GM12874 (cell line): ENCODE results near the gene PERCC1.

Experiments used
- CTCF ChIP-seq: IDR thresholded peaks from 2 replicates; pipeline ENCODE4 v1.5.1; 2011; ENCODE audit warnings: low read depth, mild to moderate bottlenecking, control low read depth, low read length, moderate library complexity; ENCODE audit not compliant: insufficient read depth

The PERCC1 gene

GRCh38 chr16:1450218-1450617 is 19.3 kb downstream of the PERCC1 start:
- no peak for TF ChIP-seq CTCF

DNA sequence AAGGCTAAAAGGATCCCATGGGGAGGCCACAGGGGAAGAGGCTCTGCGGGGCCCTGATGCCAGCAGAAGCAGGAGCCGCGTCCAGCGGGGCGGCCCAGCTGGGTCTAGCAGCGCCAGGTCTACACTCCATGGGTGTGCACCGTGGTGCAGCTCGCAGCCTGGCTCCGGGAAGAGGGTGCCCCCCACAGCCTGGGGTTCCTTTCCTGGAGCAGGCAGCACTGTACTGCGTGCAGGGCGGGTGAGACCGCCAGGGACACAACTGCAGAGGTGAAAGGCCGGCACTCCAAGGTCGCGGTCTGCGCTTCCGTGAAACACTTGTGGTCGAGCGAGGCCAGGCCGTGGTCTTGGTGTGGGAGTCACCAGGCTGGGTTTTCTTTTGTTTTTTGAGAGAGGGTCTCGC is 20.0 kb downstream of the PERCC1 start:
- no peak for TF ChIP-seq CTCF

- no peak for TF ChIP-seq CTCF
Measured at GRCh38 chr16:1451702-1452392, 21.0 kb downstream of the PERCC1 start.

- TF ChIP-seq CTCF = no peak
Measured at GRCh38 chr16:1452530-1452929, 21.7 kb downstream of the PERCC1 start.

DNA sequence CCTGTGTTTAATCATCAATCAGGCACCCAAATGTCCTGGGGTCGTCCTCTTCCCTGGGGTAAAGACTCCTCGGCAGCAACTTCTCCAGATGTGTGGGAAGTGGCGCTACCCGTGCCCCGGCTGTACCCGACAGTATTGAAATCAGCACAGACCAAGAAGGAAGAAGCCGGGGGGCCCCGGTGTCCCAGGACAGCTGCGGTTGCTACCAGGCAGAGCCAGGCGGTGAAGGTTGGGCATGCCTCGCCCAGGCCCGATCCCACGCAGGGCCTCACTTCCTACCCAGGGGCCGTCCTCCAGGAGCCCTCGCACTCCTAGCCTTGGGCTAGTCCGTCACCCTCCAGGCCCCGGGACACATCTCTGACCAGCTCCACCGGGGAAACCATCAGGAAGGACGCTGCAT is 22.4 kb downstream of the PERCC1 start:
- no peak for TF ChIP-seq CTCF

DNA sequence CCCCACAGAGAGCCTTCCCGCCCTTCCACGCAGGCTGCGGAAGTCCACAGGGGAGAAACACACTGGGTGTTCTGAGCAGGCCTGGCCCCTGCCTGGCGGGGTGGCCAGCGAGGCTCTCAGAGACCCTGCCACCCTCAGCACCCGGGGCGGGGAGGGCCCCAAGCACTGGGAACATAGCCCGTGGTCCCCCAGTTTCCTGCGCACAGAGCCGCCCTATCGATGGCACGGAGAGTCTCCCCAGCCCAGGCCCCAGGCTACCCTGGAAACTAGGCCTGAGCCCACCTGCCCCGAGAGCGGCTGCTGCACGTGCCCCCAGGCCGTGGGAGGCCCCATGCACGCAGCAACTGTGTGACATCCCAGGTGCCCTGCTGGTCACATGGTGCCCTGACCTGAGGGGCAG is 23.7 kb downstream of the PERCC1 start:
- TF ChIP-seq CTCF = no peak

DNA sequence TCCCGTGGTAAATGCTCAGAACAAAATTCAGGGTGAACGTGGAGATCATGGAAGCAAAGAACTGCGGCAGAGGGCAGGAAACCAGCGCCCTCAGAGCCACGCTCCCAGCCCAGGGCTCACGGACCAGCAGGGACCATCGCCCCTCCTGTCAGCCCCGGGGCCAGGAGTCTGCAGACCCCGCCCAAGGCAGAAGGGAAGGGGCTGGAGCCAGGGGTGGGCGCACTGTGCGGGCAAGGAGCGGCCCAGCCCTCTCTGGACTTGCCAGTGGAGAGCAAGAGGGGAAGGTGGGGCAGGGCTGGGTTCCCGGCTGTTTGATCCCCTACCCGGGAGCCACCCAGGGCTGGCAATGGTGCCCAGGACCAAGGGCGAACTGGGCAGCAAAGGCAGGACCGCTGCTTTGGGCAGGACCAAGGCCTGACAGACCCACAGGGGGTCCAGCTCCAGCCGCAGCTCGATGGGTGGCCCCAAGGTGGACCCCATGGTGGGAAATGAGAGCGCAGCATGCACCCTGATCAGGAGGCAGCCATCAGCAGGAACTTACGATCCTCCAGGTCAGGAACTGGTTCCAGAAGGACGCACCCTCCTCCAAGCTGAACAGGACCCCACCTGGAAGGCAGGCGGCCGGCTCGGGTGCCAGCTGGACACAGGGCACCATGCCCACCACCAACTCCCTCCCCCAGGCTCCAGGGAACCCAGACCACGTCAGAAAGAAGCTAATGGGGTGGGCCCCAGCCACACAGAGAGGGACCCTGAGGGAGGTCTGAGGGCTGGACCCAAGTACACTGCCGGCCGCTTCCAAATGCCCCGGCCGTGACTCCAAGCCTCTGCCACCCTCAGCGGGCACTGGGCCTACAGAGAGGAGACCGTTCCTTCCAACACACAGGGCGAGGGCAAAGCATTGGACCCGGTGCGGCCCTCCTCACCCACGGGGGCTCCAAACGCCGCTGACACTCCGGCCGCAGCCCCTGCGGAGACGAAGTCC is 24.6 kb downstream of the PERCC1 start:
- TF ChIP-seq CTCF = no peak
